Testis (tissue), 2 donors: Measurements from ENCODE around the gene NFKB1.

ENCODE experiments used
- POLR2A ChIP-seq: fragments of 450-650 bp; IDR thresholded peaks from one replicate; pipeline ENCODE4 v1.6.1; 2017; ENCODE audit warnings: antibody characterized with exemption, mild to moderate bottlenecking, moderate library complexity
- TF ChIP-seq, protein P1 (sequence below), 3 experiments: fragments of 450-650 bp in 2 of 3; fragments of 200-600 bp in 1 of 3; sonication (generic) in 1 of 3; IDR thresholded peaks; one replicate each; pipeline ENCODE4 v1.5.1; 2016 to 2019; ENCODE audit warnings: antibody characterized with exemption in 3 of 3, mild to moderate bottlenecking in 2 of 3, moderate library complexity in 1 of 3

DNA sequence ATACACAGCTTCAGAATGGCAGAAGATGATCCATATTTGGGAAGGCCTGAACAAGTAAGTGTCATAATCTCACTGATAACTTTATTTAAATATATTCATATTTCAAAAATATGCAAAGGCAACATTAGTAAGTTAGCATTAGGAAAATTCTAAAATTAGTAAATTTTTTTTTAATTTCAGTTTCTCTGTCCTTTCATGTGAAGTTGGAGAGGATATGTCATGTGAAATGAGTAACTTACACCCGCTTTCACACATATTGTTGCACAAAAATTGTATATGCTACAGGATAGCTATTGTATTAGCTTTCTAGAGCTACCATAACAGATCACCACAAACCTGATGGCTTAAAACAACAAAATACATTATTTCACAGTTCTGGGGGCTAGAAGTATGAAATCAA, 24.3 kb downstream of the NFKB1 start:
- TF ChIP-seq, protein P1, sequence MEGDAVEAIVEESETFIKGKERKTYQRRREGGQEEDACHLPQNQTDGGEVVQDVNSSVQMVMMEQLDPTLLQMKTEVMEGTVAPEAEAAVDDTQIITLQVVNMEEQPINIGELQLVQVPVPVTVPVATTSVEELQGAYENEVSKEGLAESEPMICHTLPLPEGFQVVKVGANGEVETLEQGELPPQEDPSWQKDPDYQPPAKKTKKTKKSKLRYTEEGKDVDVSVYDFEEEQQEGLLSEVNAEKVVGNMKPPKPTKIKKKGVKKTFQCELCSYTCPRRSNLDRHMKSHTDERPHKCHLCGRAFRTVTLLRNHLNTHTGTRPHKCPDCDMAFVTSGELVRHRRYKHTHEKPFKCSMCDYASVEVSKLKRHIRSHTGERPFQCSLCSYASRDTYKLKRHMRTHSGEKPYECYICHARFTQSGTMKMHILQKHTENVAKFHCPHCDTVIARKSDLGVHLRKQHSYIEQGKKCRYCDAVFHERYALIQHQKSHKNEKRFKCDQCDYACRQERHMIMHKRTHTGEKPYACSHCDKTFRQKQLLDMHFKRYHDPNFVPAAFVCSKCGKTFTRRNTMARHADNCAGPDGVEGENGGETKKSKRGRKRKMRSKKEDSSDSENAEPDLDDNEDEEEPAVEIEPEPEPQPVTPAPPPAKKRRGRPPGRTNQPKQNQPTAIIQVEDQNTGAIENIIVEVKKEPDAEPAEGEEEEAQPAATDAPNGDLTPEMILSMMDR (IDR thresholded peaks at IDR 0.05) = no peak
- no peak for TF ChIP-seq POLR2A
